Spleen (tissue), 11 donors: ENCODE data around the gene CPNE9. TPM values are rescaled to one million over a fixed set of nuclear protein-coding genes. Genes with fewer than 3 reads are reported as not detected.

Experiments used
- DNase-seq: peaks from one replicate; pipeline ENCODE4 v3.0.0-alpha.2; 2020
- H3K27ac ChIP-seq, 8 donors: fragments of 200-600 bp; sonication (generic) in 7 of 8; 1 replicate in 4 of 8; 2 replicates in 4 of 8; pipeline versions ENCODE4 v1.5.0 to v1.8.0; 2016 to 2021; ENCODE audit warnings: inconsistent platforms in 4 of 8, mild to moderate bottlenecking in 4 of 8, moderate library complexity in 1 of 8
- H3K27me3 ChIP-seq, 7 donors: fragments of 200-600 bp; sonication (generic) in 6 of 7; replicated peaks in 1 of 7; 1 replicate in 4 of 7; 2 replicates in 3 of 7; pipeline versions ENCODE4 v1.5.0 to v1.8.0; 2016 to 2021; ENCODE audit warnings: inconsistent platforms in 3 of 7, mild to moderate bottlenecking in 1 of 7
- H3K36me3 ChIP-seq, 6 donors: fragments of 200-600 bp; sonication (generic) in 5 of 6; 1 replicate in 4 of 6; 2 replicates in 2 of 6; pipeline versions ENCODE4 v1.5.0 to v1.8.0; 2016 to 2021; ENCODE audit warnings: inconsistent platforms in 2 of 6
- H3K4me1 ChIP-seq, 6 donors: fragments of 200-600 bp; sonication (generic) in 5 of 6; 1 replicate in 3 of 6; 2 replicates in 3 of 6; pipeline versions ENCODE4 v1.5.0 to v1.8.0; 2016 to 2021; ENCODE audit warnings: inconsistent platforms in 3 of 6
- H3K4me3 ChIP-seq, 8 donors: fragments of 200-600 bp; sonication (generic) in 7 of 8; 1 replicate in 4 of 8; 2 replicates in 4 of 8; pipeline versions ENCODE4 v1.5.0 to v1.8.0; 2016 to 2021; ENCODE audit warnings: inconsistent platforms in 4 of 8, mild to moderate bottlenecking in 4 of 8, moderate library complexity in 2 of 8
- H3K9me3 ChIP-seq, 8 donors: fragments of 200-600 bp; sonication (generic) in 7 of 8; 1 replicate in 4 of 8; 2 replicates in 4 of 8; pipeline versions ENCODE4 v1.5.0 to v1.8.0; 2016 to 2021; ENCODE audit warnings: inconsistent platforms in 4 of 8
- POLR2A ChIP-seq, 3 donors: fragments of 450-650 bp; IDR thresholded peaks; one replicate each; pipeline ENCODE4 v1.5.1; 2017; ENCODE audit warnings: antibody characterized with exemption in 3 of 3, mild to moderate bottlenecking in 1 of 3
- POLR2AphosphoS5 ChIP-seq, 3 donors: sonication (generic); formaldehyde crosslinking; IDR thresholded peaks; one replicate each; pipeline ENCODE4 v1.5.1; 2017; ENCODE audit warnings: antibody characterized with exemption in 3 of 3
- WGBS, 5 donors: extraction: QIAGEN DNeasy Blood & Tissue Kit in 3 of 5; methylation state at CpG; one replicate each; pipeline versions ENCODE4 v1.1.5 to v1.1.7; 2013 to 2018; 5-methylcytosine and 5-hydroxymethylcytosine counted together
- intact Hi-C: fragments of 100-400 bp; cut with DNase I; formaldehyde crosslinking; loops from one replicate; pipeline ENCODE4 v1.15.0; 2023; ENCODE audit warnings: low total_unique reads
- polyA plus RNA-seq, 3 donors: library from polyadenylated mRNA; stranded (reverse); fragments of 200-250 nt; gene quantifications; one replicate each; pipeline ENCODE4 v1.2.1, GENCODE V29; 2013
- total RNA-seq, 7 donors: library from RNA; depleted of rRNA in 3 of 7; stranded (reverse); fragments of >200 nt in 3 of 7; fragmentation: NEBNext Ultra II Directional in 4 of 7; extraction: Animal tissue kit (Norgen Biotek cat#: 25700) in 4 of 7; gene quantifications; one replicate each; pipeline versions ENCODE4 v1.1.0 to v1.2.1, GENCODE V29; 2016 to 2021
- TF ChIP-seq, protein P1 (sequence below), 11 experiments: fragments of 200-600 bp in 7 of 11; fragments of 450-650 bp in 4 of 11; sonication (generic) in 4 of 11; IDR thresholded peaks in 8 of 11; conservative IDR thresholded peaks in 3 of 11; 1 replicate in 7 of 11; 2 replicates in 4 of 11; pipeline versions ENCODE4 v1.4.0 to v1.8.0; 2016 to 2021; ENCODE audit warnings: antibody characterized with exemption in 11 of 11, inconsistent platforms in 4 of 11, mild to moderate bottlenecking in 1 of 11
- donor health status: healthy with polysubstance abuse.
- donor health status: DM: no; HTN: no; CAD: no; lungs with moderate emphysema.
- donor health status: DM: no; HTN: no; CAD: no.
- donor health status: Bipolar disorder and iron deficiency.
- donor health status: healthy.
- donor health status: DM: no; HTN: no; CAD: no.
- donor health status: DM: yes; HTN: yes; CAD: no.

The CPNE9 gene
- total and polyA plus RNA-seq, 10 donors: 0.15 to 0.63 (median 0.20) TPM; not detected in 6

DNA sequence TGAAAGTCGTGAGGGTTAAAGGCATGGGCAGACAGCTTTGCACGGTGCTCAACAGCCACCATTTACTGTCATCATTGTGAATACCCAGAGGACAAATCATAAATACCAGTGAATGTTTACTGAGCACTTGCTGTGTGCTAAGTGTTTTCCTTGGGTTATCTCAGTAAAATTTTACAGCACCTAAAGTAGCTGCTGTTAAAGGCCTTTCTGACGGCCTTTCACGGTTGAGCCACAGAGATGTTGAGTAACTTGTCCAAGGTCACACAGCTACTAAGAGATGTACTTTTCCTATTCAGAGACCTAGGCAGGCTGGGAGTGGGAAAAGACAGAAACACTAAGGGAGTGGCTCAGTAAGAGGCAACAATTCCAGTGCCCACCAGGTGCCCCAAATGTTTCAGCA, 393 bp upstream of the CPNE9 start:
- peaks cover 0 to 39% (median 19%) of the 10 kb centered on the region in 7 donors for H3K27me3 ChIP-seq
- DNase-seq: no peak
- H3K9me3 ChIP-seq: no peaks in the 10 kb centered on the region
- TF ChIP-seq, protein P1, sequence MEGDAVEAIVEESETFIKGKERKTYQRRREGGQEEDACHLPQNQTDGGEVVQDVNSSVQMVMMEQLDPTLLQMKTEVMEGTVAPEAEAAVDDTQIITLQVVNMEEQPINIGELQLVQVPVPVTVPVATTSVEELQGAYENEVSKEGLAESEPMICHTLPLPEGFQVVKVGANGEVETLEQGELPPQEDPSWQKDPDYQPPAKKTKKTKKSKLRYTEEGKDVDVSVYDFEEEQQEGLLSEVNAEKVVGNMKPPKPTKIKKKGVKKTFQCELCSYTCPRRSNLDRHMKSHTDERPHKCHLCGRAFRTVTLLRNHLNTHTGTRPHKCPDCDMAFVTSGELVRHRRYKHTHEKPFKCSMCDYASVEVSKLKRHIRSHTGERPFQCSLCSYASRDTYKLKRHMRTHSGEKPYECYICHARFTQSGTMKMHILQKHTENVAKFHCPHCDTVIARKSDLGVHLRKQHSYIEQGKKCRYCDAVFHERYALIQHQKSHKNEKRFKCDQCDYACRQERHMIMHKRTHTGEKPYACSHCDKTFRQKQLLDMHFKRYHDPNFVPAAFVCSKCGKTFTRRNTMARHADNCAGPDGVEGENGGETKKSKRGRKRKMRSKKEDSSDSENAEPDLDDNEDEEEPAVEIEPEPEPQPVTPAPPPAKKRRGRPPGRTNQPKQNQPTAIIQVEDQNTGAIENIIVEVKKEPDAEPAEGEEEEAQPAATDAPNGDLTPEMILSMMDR (IDR thresholded peaks at IDR 0.05 in 8 of 11, conservative IDR thresholded peaks at IDR 0.05 in 3 of 11): no peak
- TF ChIP-seq POLR2AphosphoS5 (IDR thresholded peaks at IDR 0.05) (no peak), POLR2A (IDR thresholded peaks at IDR 0.05) (no peak)
- intact Hi-C loops: no loop called here
- 83 to 91% (median 87%) methylated on average over 4 of the region's 4 CpGs for WGBS, 5 donors
- H3K4me3 ChIP-seq: peak overlapping the region in 2 of 8 donors; percentile 28 to 59
- peaks cover 0 to 50% (median 46%) of the 10 kb centered on the region in 6 donors for H3K36me3 ChIP-seq
- peaks cover 10 to 22% (median 18%) of the 10 kb centered on the region in 6 donors for H3K4me1 ChIP-seq
- H3K27ac ChIP-seq: no peak overlapping the region

DNA sequence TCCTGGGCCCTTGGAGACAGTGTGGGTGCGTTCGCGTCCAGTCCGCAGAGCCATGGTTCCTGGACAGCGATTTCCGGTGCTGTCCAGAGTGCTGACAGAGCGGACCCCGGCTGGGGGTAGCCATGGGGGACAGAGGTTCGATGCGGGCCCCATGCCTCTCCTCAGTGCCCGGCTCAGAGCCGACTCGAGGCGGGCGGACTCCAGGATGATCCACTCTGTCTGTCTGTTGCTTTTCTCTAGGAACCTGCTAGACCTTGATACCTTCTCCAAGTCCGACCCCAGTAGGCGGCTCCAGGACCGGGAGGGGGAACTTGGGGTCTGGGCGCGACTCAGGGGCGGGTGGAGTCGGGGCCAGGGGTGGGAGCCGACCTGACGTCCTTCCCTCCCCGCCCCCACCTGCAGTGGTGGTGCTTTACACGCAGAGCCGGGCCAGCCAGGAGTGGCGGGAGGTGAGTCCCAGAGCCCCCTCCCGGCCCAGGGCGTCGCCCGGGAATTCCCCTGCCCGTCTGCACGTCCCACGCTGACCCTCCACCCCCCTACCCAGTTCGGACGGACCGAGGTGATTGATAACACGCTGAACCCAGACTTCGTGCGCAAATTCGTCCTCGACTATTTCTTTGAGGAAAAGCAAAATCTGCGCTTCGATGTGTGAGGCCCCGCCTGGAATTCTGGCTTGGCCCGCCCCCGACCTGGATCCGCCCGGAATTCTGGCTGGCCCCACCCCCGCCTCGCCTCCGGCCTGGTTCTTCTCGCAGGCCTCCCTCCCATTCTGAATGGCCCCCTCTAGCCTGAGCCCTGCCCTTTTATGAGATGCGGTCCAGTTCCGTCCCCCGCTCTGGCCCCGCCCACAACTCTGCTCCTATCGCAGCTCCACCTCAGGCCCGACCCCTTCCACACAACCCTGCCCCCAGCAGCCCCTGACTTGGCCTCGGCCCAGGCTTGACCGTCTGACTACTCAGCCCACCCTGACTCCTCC, 1.0 kb downstream of the CPNE9 start:
- peak; percentile 71 for DNase-seq
- H3K36me3 ChIP-seq: peaks cover 0 to 36% (median 32%) of the 10 kb centered on the region in 6 donors
- intact Hi-C loops: no loop called here
- H3K4me3 ChIP-seq: peak overlapping the region; percentile 4 to 59 (median 26)
- TF ChIP-seq POLR2AphosphoS5 (IDR thresholded peaks at IDR 0.05) (no peak), POLR2A (IDR thresholded peaks at IDR 0.05) (no peak)
- TF ChIP-seq, protein P1 (IDR thresholded peaks at IDR 0.05 in 8 of 11, conservative IDR thresholded peaks at IDR 0.05 in 3 of 11): no peak
- no peak overlapping the region for H3K27ac ChIP-seq
- WGBS, 5 donors: 2 to 8% (median 4%) methylated on average over 32 to 62 of the region's 62 CpGs
- H3K4me1 ChIP-seq: peaks cover 10 to 22% (median 18%) of the 10 kb centered on the region in 6 donors
- peaks cover 0 to 39% (median 19%) of the 10 kb centered on the region in 7 donors for H3K27me3 ChIP-seq
- no peaks in the 10 kb centered on the region for H3K9me3 ChIP-seq

DNA sequence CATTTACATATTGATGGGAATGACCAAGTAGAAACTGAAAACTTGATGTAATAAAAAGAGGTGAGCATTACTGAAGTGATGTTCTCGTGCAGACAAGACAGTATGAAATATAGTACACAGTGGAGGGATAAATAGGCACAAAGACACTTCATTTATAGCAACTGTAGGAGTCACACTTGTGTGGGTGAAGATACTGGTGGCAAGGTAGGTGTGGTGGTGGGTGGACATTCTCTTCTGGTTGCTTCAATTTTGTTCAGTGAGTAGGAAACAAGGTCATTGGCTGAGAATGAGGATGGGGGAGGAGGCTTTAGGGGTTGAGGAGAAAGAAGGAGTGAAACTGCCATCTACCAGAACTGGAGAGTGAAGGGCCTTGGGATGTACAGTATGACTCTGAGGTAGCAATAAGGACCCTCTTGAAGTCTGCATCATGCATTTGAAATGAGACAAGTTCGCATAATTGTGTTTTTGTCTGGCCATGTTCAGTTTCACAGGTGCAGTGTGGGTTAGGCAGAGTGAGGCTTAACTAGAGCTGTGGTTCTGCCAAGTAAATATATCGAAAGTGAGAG, 6.6 kb downstream of the CPNE9 start:
- intact Hi-C loops: no loop called here
- peaks cover 0 to 3% (median under 1%) of the 10 kb centered on the region in 6 donors for H3K4me1 ChIP-seq
- H3K4me3 ChIP-seq: no peak overlapping the region
- H3K27ac ChIP-seq: no peak overlapping the region
- no peaks in the 10 kb centered on the region for H3K36me3 ChIP-seq
- peaks cover 0 to 19% (median 0%) of the 10 kb centered on the region in 7 donors for H3K27me3 ChIP-seq
- no peaks in the 10 kb centered on the region for H3K9me3 ChIP-seq
- WGBS, 5 donors: 78 to 89% (median 88%) methylated on average over 3 of the region's 3 CpGs
- TF ChIP-seq POLR2AphosphoS5 (IDR thresholded peaks at IDR 0.05): no peak
- TF ChIP-seq, protein P1 (IDR thresholded peaks at IDR 0.05 in 8 of 11, conservative IDR thresholded peaks at IDR 0.05 in 3 of 11): no peak
- no peak for TF ChIP-seq POLR2A (IDR thresholded peaks at IDR 0.05)
- DNase-seq: no peak

DNA sequence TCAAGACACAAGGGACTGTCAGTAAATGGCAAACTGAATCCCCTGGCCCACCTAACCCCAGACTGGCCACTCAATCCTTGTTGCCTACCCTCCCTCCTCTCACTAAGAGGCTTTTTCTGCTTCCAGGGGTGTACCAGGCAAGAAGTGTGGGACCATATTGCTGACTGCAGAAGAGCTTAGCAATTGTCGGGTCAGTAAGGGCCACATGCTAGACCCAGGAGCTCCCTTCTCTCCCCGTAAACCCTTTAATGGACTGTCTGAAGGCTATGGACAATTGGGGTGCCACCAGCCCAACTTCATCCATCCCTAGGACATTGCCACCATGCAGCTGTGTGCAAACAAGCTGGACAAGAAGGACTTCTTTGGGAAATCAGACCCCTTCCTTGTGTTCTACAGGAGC, 8.8 kb downstream of the CPNE9 start:
- H3K27me3 ChIP-seq: peaks cover 0 to 5% (median 0%) of the 10 kb centered on the region in 7 donors
- intact Hi-C loops: no loop called here
- H3K9me3 ChIP-seq: no peaks in the 10 kb centered on the region
- no peak for TF ChIP-seq POLR2A (IDR thresholded peaks at IDR 0.05)
- TF ChIP-seq POLR2AphosphoS5 (IDR thresholded peaks at IDR 0.05): no peak
- TF ChIP-seq, protein P1 (IDR thresholded peaks at IDR 0.05 in 8 of 11, conservative IDR thresholded peaks at IDR 0.05 in 3 of 11): no peak
- peaks cover 0 to 21% (median 3%) of the 10 kb centered on the region in 6 donors for H3K4me1 ChIP-seq
- no peak overlapping the region for H3K27ac ChIP-seq
- H3K4me3 ChIP-seq: no peak overlapping the region
- DNase-seq: no peak
- no peaks in the 10 kb centered on the region for H3K36me3 ChIP-seq
- WGBS, 5 donors: 74 to 100% (median 94%) methylated on average over 2 of the region's 2 CpGs
